Measurements from ENCODE around the gene TNKS1BP1. TPM values are rescaled to one million over a fixed set of nuclear protein-coding genes. Genes with fewer than 3 reads are reported as not detected.
"Not testable (repeated sequence)": the region's sequence is repeated elsewhere in the genome, so short reads cannot be mapped to it uniquely, and the experiment has no call there.

TNKS1BP1 gene
- total and polyA plus RNA-seq, 8 donors, result 63.4 to 172 (median 80.8) TPM

- intact Hi-C loops (cut with DNase I), result no loop called here
- Histone ChIP-seq H3K27me3 (no peaks in the 10 kb centered on the region), H3K9me3 (no peaks in the 10 kb centered on the region), H3K27ac (no peak overlapping the region), H3K4me3 (no peak overlapping the region), H3K4me1 (no peaks in the 10 kb centered on the region), H3K36me3 (no peaks in the 10 kb centered on the region)
- FAIRE-seq (no peak), ATAC-seq (no peak), DNase-seq (no peak)
- 94% methylated on average over 3 of the region's 3 CpGs for WGBS, 2 donors
- no peak for TF ChIP-seq CTCF (IDR thresholded peaks at IDR 0.05)
Observed at GRCh38 chr11:57287884-57288283, 36.9 kb downstream of the TNKS1BP1 start.

GRCh38 chr11:57283231-57283990 is 41.3 kb downstream of the TNKS1BP1 start:
- FAIRE-seq (no peak), DNase-seq (no peak), ATAC-seq (no peak)
- Histone ChIP-seq H3K9me3 (no peaks in the 10 kb centered on the region), H3K4me3 (no peak overlapping the region), H3K27ac (no peak overlapping the region), H3K36me3 (no peaks in the 10 kb centered on the region), H3K4me1 (no peaks in the 10 kb centered on the region), H3K27me3 (no peaks in the 10 kb centered on the region)
- intact Hi-C loops (cut with DNase I), result no loop called here
- TF ChIP-seq CTCF (IDR thresholded peaks at IDR 0.05), result no peak
- WGBS, 2 donors, result 89 to 95% methylated on average over 2 of the region's 2 CpGs

GRCh38 chr11:57281546-57281945 is 43.2 kb downstream of the TNKS1BP1 start:
- H3K4me3 ChIP-seq; DNase-seq; H3K27me3 ChIP-seq; FAIRE-seq; H3K36me3 ChIP-seq; H3K4me1 ChIP-seq; H3K27ac ChIP-seq; H3K9me3 ChIP-seq; intact Hi-C loops (cut with DNase I); ATAC-seq: not testable (repeated sequence)
- 77 to 89% methylated on average over 6 of the region's 6 CpGs for WGBS, 2 donors

GRCh38 chr11:57279116-57279515 is 45.6 kb downstream of the TNKS1BP1 start:
- Histone ChIP-seq H3K4me1 (peaks cover 0 to 8% (median 0%) of the 10 kb centered on the region in 3 donors), H3K4me3 (no peak overlapping the region), H3K27me3 (no peaks in the 10 kb centered on the region), H3K9me3 (no peaks in the 10 kb centered on the region), H3K36me3 (no peaks in the 10 kb centered on the region), H3K27ac (no peak overlapping the region)
- DNase-seq (no peak), ATAC-seq (no peak), FAIRE-seq (no peak)
- no peak for TF ChIP-seq CTCF (IDR thresholded peaks at IDR 0.05)
- 69 to 79% methylated on average over 5 of the region's 5 CpGs for WGBS, 2 donors
- intact Hi-C loops (cut with DNase I), result no loop called here

- H3K9me3 ChIP-seq, result no peaks in the 10 kb centered on the region
- TF ChIP-seq CTCF (IDR thresholded peaks at IDR 0.05), result no peak
- H3K27ac ChIP-seq, result no peak overlapping the region
- H3K4me3 ChIP-seq, result no peak overlapping the region
- ATAC-seq (no peak), DNase-seq (no peak), FAIRE-seq (no peak)
- H3K36me3 ChIP-seq, result no peaks in the 10 kb centered on the region
- whole genome bisulfite sequencing, 2 donors, result 75 to 76% methylated on average over 7 of the region's 7 CpGs
- intact Hi-C loops (cut with DNase I), result no loop called here
- H3K27me3 ChIP-seq, result no peaks in the 10 kb centered on the region
- H3K4me1 ChIP-seq, result peaks cover 0 to 8% (median 0%) of the 10 kb centered on the region in 3 donors
Observed at GRCh38 chr11:57278721-57279095, 46.0 kb downstream of the TNKS1BP1 start.

Data from pancreas (tissue), 10 donors.